HK-2 (cell line): ENCODE measurements around the gene WDR88.
"Not testable (repeated sequence)": the region's sequence is repeated elsewhere in the genome, so short reads cannot be mapped to it uniquely, and the experiment has no call there.

Experiments used
- DNase-seq: peaks from one replicate; pipeline ENCODE4 v3.0.0-alpha.2; 2018; ENCODE audit not compliant: unreplicated experiment

WDR88 gene

GRCh38 chr19:33129901-33130300, 2.0 kb upstream of the WDR88 start:
- DNase-seq: no peak

GRCh38 chr19:33130433-33130832, 1.5 kb upstream of the WDR88 start:
- no peak for DNase-seq

GRCh38 chr19:33132425-33132824, 511 bp downstream of the WDR88 start:
- DNase-seq: no peak

GRCh38 chr19:33133438-33134031, 1.6 kb downstream of the WDR88 start:
- no peak for DNase-seq

GRCh38 chr19:33134571-33135041, 2.7 kb downstream of the WDR88 start:
- no peak for DNase-seq

- no peak for DNase-seq
Measured at GRCh38 chr19:33139165-33139564, 7.3 kb downstream of the WDR88 start.

GRCh38 chr19:33143897-33144405, 12.0 kb downstream of the WDR88 start:
- peak; percentile 64 for DNase-seq

- DNase-seq: no peak
Measured at GRCh38 chr19:33146209-33146608, 14.3 kb downstream of the WDR88 start.

GRCh38 chr19:33147538-33147937, 15.6 kb downstream of the WDR88 start:
- no peak for DNase-seq

- no peak for DNase-seq
Measured at GRCh38 chr19:33150852-33151518, 19.1 kb downstream of the WDR88 start.

- no peak for DNase-seq
Measured at GRCh38 chr19:33152176-33152575, 20.3 kb downstream of the WDR88 start.

- DNase-seq: not testable (repeated sequence)
Measured at GRCh38 chr19:33152625-33153024, 20.7 kb downstream of the WDR88 start.

- not testable (repeated sequence) for DNase-seq
Measured at GRCh38 chr19:33154313-33154712, 22.4 kb downstream of the WDR88 start.

- DNase-seq: no peak
Measured at GRCh38 chr19:33156334-33156733, 24.4 kb downstream of the WDR88 start.

- no peak for DNase-seq
Measured at GRCh38 chr19:33157906-33158305, 26.0 kb downstream of the WDR88 start.

- DNase-seq: no peak
Measured at GRCh38 chr19:33158365-33158764, 26.5 kb downstream of the WDR88 start.

GRCh38 chr19:33159149-33159548, 27.2 kb downstream of the WDR88 start:
- no peak for DNase-seq

GRCh38 chr19:33159893-33160292, 28.0 kb downstream of the WDR88 start:
- no peak for DNase-seq

- no peak for DNase-seq
Measured at GRCh38 chr19:33161201-33161600, 29.3 kb downstream of the WDR88 start.

- no peak for DNase-seq
Measured at GRCh38 chr19:33163481-33163880, 31.6 kb downstream of the WDR88 start.

GRCh38 chr19:33166037-33166436, 34.1 kb downstream of the WDR88 start:
- not testable (repeated sequence) for DNase-seq

GRCh38 chr19:33167438-33167837, 35.5 kb downstream of the WDR88 start:
- DNase-seq: no peak

GRCh38 chr19:33168528-33168927, 36.6 kb downstream of the WDR88 start:
- no peak for DNase-seq
